ENCODE results near the gene TK2. TPM values are rescaled to one million over a fixed set of nuclear protein-coding genes. Genes with fewer than 3 reads are reported as not detected.

TK2 gene
- total RNA-seq, 3 donors from 2014 or later = 14.4 to 29.4 (median 17.8) TPM

DNA sequence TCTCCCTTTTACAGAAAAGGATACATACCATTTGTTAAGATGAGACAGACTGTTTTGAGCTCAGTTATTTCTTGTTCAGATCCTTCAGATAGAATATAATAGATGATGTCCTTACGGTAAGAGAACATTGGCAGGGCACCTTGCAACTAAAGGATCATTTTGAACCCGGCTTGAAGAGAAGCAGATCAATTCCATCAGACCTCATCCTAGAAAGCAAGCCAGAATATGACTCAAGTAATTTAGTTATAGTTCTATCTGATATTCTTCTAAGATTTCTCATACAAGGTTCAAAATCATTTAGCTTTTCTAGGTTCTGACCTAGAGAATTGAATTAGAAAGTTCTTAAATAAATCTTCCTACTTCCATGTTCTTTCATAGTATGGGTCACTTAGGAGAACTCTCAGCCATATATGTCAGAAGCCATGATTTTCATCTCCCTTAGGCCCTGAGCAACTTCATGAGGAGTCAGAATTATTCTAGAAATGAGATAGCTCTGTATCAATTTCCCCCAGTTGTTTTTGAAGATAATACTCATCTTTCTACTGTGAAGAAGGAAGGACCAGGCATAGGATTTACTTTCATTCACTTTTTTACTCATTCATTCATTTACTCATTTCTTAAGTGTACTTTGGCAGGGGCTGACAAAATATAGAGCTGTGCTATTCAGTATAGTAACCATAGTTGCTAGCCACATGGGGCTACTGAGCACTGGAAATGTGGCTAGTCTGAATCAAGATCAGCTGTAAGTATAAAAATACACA lies 13.8 kb upstream of the TK2 start:
- intact Hi-C loops (cut with DNase I, micrococcal nuclease) = no loop called here
- TF ChIP-seq, protein P1, sequence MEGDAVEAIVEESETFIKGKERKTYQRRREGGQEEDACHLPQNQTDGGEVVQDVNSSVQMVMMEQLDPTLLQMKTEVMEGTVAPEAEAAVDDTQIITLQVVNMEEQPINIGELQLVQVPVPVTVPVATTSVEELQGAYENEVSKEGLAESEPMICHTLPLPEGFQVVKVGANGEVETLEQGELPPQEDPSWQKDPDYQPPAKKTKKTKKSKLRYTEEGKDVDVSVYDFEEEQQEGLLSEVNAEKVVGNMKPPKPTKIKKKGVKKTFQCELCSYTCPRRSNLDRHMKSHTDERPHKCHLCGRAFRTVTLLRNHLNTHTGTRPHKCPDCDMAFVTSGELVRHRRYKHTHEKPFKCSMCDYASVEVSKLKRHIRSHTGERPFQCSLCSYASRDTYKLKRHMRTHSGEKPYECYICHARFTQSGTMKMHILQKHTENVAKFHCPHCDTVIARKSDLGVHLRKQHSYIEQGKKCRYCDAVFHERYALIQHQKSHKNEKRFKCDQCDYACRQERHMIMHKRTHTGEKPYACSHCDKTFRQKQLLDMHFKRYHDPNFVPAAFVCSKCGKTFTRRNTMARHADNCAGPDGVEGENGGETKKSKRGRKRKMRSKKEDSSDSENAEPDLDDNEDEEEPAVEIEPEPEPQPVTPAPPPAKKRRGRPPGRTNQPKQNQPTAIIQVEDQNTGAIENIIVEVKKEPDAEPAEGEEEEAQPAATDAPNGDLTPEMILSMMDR (IDR thresholded peaks at IDR 0.05) = no peak
- Histone ChIP-seq H3K9me3 (no peaks in the 10 kb centered on the region), H3K4me3 (no peak overlapping the region), H3K36me3 (ENCODE audit: low read depth) (no peaks in the 10 kb centered on the region), H3K4me1 (ENCODE audit: low read depth) (peaks cover 7% of the 10 kb centered on the region)
- DNase-seq = no peak
- no peak for ATAC-seq

- H3K4me1 ChIP-seq (ENCODE audit: low read depth) = peaks cover 7% of the 10 kb centered on the region
- H3K36me3 ChIP-seq (ENCODE audit: low read depth) = no peaks in the 10 kb centered on the region
- no peak for ATAC-seq
- TF ChIP-seq, protein P1 (IDR thresholded peaks at IDR 0.05) = no peak
- H3K9me3 ChIP-seq = no peaks in the 10 kb centered on the region
- intact Hi-C loops (cut with DNase I, micrococcal nuclease) = no loop called here
- no peak overlapping the region for H3K4me3 ChIP-seq
- DNase-seq = no peak
Measured at GRCh38 chr16:66562986-66563385, 13.1 kb upstream of the TK2 start.

- no peaks in the 10 kb centered on the region for H3K9me3 ChIP-seq
- H3K36me3 ChIP-seq (ENCODE audit: low read depth) = no peaks in the 10 kb centered on the region
- H3K4me1 ChIP-seq (ENCODE audit: low read depth) = peaks cover 7% of the 10 kb centered on the region
- intact Hi-C loops (cut with DNase I, micrococcal nuclease) = no loop called here
- no peak for DNase-seq
- ATAC-seq = no peak
- TF ChIP-seq, protein P1 (IDR thresholded peaks at IDR 0.05) = no peak
- no peak overlapping the region for H3K4me3 ChIP-seq
Measured at GRCh38 chr16:66562409-66562808, 12.5 kb upstream of the TK2 start.

DNA sequence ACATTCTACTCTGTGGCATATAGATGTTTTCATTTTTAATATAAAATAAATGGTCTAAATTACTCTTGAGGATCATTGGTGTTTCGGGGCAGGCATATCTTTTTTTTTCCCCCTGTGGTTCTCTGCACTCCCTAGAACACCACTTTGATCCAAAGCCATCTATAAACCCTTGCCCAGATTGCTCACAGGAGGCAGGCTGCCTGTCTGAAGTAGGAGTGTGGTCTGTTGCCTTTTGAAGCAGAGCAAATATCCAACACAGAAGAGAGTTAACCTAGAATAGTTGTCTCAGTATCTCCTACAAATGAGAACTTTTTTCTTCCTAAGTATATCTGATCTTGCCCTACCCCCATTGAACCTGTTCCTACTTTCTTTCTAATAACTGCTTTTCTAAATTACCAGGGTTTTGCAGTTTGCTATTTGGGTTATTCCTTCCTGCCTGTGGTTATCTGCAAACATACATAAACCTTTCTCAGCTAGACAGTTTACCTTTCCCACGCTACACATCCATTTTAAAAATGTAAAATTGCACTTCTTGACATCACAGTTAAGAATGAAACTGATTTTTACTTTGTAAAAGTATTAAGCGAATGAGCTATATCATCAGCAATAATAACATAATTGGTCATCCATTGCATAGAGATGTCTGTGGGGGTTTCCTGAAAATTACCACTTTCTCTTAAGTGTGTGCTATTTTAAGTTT lies 11.6 kb upstream of the TK2 start:
- Histone ChIP-seq H3K9me3 (no peaks in the 10 kb centered on the region), H3K4me1 (ENCODE audit: low read depth) (peaks cover 11% of the 10 kb centered on the region), H3K4me3 (no peak overlapping the region), H3K36me3 (ENCODE audit: low read depth) (no peaks in the 10 kb centered on the region)
- DNase-seq (no peak), ATAC-seq (no peak)
- TF ChIP-seq, protein P1 (IDR thresholded peaks at IDR 0.05) = no peak
- intact Hi-C loops (cut with DNase I, micrococcal nuclease) = no loop called here

- Histone ChIP-seq H3K36me3 (ENCODE audit: low read depth) (no peaks in the 10 kb centered on the region), H3K4me1 (ENCODE audit: low read depth) (peaks cover 13% of the 10 kb centered on the region), H3K9me3 (no peaks in the 10 kb centered on the region), H3K4me3 (no peak overlapping the region)
- intact Hi-C loops (cut with DNase I, micrococcal nuclease) = no loop called here
- DNase-seq (no peak), ATAC-seq (no peak)
- TF ChIP-seq, protein P1 (IDR thresholded peaks at IDR 0.05) = no peak
Measured at GRCh38 chr16:66560107-66560506, 10.2 kb upstream of the TK2 start.
